ENCODE measurements around the gene TMEM43.

Gene TMEM43

GRCh38 chr3:14156843-14157561, 32.1 kb downstream of the TMEM43 start:
- Histone ChIP-seq H3K4me1 (ENCODE audit: control insufficient read depth in 1 of 2, insufficient read depth in 2 of 2, low read length in 2 of 2) (no peaks in the 10 kb centered on the region), H4K12ac (ENCODE audit: low read depth, low read length) (no peak overlapping the region), H2BK5ac (ENCODE audit: low read depth, low read length, poor library complexity) (no peak overlapping the region), H3K27me3 (ENCODE audit: insufficient read depth, low read length) (no peaks in the 10 kb centered on the region), H4K91ac (ENCODE audit: low read depth, low read length) (no peak overlapping the region), H3K4ac (ENCODE audit: low read depth, low read length) (no peak overlapping the region), H3K79me2 (ENCODE audit: control insufficient read depth, insufficient read depth, low read length, poor library complexity) (no peaks in the 10 kb centered on the region), H3K18ac (ENCODE audit: low read length) (no peak overlapping the region), H3K9me3 (ENCODE audit: insufficient read depth, low read depth, low read length) (peaks cover 2% of the 10 kb centered on the region), H2BK12ac (ENCODE audit: low read length) (no peak overlapping the region), H2BK120ac (ENCODE audit: insufficient read depth, low read length, poor library complexity) (no peak overlapping the region), H3K23ac (ENCODE audit: low read length) (no peak overlapping the region), H3K14ac (ENCODE audit: low read length) (no peak overlapping the region), H4K8ac (ENCODE audit: low read depth, low read length) (no peak overlapping the region), H3K4me3 (ENCODE audit: low read depth, low read length) (no peak overlapping the region), H3K79me1 (ENCODE audit: low read length) (no peaks in the 10 kb centered on the region), H3K9ac (ENCODE audit: low read length) (no peak overlapping the region), H2AFZ (ENCODE audit: insufficient read depth, low read length, poor library complexity) (no peak overlapping the region), H3K27ac (ENCODE audit: low read depth, low read length) (no peak overlapping the region), H3K4me2 (ENCODE audit: low read length) (no peak overlapping the region), H3K36me3 (ENCODE audit: control insufficient read depth in 1 of 2, insufficient read depth in 2 of 2, low read length in 2 of 2) (peaks cover 42 to 66% of the 10 kb centered on the region in 2 experiments), H2AK5ac (ENCODE audit: low read length) (no peak overlapping the region)
- no peak for DNase-seq
- WGBS (ENCODE audit: extremely low coverage, insufficient coverage, insufficient read length), result no CpG with 5 or more reads among the region's 13 CpGs

- Histone ChIP-seq H2AK5ac (ENCODE audit: low read length) (no peak overlapping the region), H3K4me3 (ENCODE audit: low read depth, low read length) (no peak overlapping the region), H3K27ac (ENCODE audit: low read depth, low read length) (no peak overlapping the region), H3K14ac (ENCODE audit: low read length) (no peak overlapping the region), H4K8ac (ENCODE audit: low read depth, low read length) (no peak overlapping the region), H2BK12ac (ENCODE audit: low read length) (no peak overlapping the region), H3K18ac (ENCODE audit: low read length) (no peak overlapping the region), H3K79me2 (ENCODE audit: control insufficient read depth, insufficient read depth, low read length, poor library complexity) (no peaks in the 10 kb centered on the region), H3K4ac (ENCODE audit: low read depth, low read length) (no peak overlapping the region), H2AFZ (ENCODE audit: insufficient read depth, low read length, poor library complexity) (no peak overlapping the region), H3K4me1 (ENCODE audit: control insufficient read depth in 1 of 2, insufficient read depth in 2 of 2, low read length in 2 of 2) (no peaks in the 10 kb centered on the region), H3K4me2 (ENCODE audit: low read length) (no peak overlapping the region), H2BK120ac (ENCODE audit: insufficient read depth, low read length, poor library complexity) (no peak overlapping the region), H3K27me3 (ENCODE audit: insufficient read depth, low read length) (no peaks in the 10 kb centered on the region), H3K23ac (ENCODE audit: low read length) (no peak overlapping the region), H3K9me3 (ENCODE audit: insufficient read depth, low read depth, low read length) (peaks cover 2% of the 10 kb centered on the region), H3K9ac (ENCODE audit: low read length) (no peak overlapping the region), H2BK5ac (ENCODE audit: low read depth, low read length, poor library complexity) (no peak overlapping the region), H3K36me3 (ENCODE audit: control insufficient read depth in 1 of 2, insufficient read depth in 2 of 2, low read length in 2 of 2) (peaks cover 34 to 57% of the 10 kb centered on the region in 2 experiments), H3K79me1 (ENCODE audit: low read length) (no peaks in the 10 kb centered on the region), H4K12ac (ENCODE audit: low read depth, low read length) (no peak overlapping the region), H4K91ac (ENCODE audit: low read depth, low read length) (no peak overlapping the region)
- no CpG with 5 or more reads among the region's 9 CpGs for WGBS (ENCODE audit: extremely low coverage, insufficient coverage, insufficient read length)
- no peak for DNase-seq
Observed at GRCh38 chr3:14157951-14158350, 33.1 kb downstream of the TMEM43 start.

GRCh38 chr3:14158370-14158769, 33.5 kb downstream of the TMEM43 start:
- H3K9ac ChIP-seq (ENCODE audit: low read length), result no peak overlapping the region
- no peak overlapping the region for H3K4ac ChIP-seq (ENCODE audit: low read depth, low read length)
- H3K79me1 ChIP-seq (ENCODE audit: low read length), result no peaks in the 10 kb centered on the region
- H3K14ac ChIP-seq (ENCODE audit: low read length), result no peak overlapping the region
- H3K4me3 ChIP-seq (ENCODE audit: low read depth, low read length), result no peak overlapping the region
- peaks cover 2% of the 10 kb centered on the region for H3K9me3 ChIP-seq (ENCODE audit: insufficient read depth, low read depth, low read length)
- no peak overlapping the region for H4K91ac ChIP-seq (ENCODE audit: low read depth, low read length)
- H2BK120ac ChIP-seq (ENCODE audit: insufficient read depth, low read length, poor library complexity), result no peak overlapping the region
- no peaks in the 10 kb centered on the region for H3K79me2 ChIP-seq (ENCODE audit: control insufficient read depth, insufficient read depth, low read length, poor library complexity)
- no peak for DNase-seq
- H2BK5ac ChIP-seq (ENCODE audit: low read depth, low read length, poor library complexity), result no peak overlapping the region
- no peak overlapping the region for H3K27ac ChIP-seq (ENCODE audit: low read depth, low read length)
- WGBS (ENCODE audit: extremely low coverage, insufficient coverage, insufficient read length), result no CpG with 5 or more reads among the region's 14 CpGs
- H3K4me1 ChIP-seq (ENCODE audit: control insufficient read depth in 1 of 2, insufficient read depth in 2 of 2, low read length in 2 of 2), result no peaks in the 10 kb centered on the region
- no peak overlapping the region for H2AFZ ChIP-seq (ENCODE audit: insufficient read depth, low read length, poor library complexity)
- H2AK5ac ChIP-seq (ENCODE audit: low read length), result no peak overlapping the region
- H3K36me3 ChIP-seq (ENCODE audit: control insufficient read depth in 1 of 2, insufficient read depth in 2 of 2, low read length in 2 of 2), result peaks cover 32 to 54% of the 10 kb centered on the region in 2 experiments
- H3K27me3 ChIP-seq (ENCODE audit: insufficient read depth, low read length), result no peaks in the 10 kb centered on the region
- no peak overlapping the region for H4K12ac ChIP-seq (ENCODE audit: low read depth, low read length)
- H3K18ac ChIP-seq (ENCODE audit: low read length), result no peak overlapping the region
- H3K23ac ChIP-seq (ENCODE audit: low read length), result no peak overlapping the region
- no peak overlapping the region for H2BK12ac ChIP-seq (ENCODE audit: low read length)
- H3K4me2 ChIP-seq (ENCODE audit: low read length), result no peak overlapping the region
- no peak overlapping the region for H4K8ac ChIP-seq (ENCODE audit: low read depth, low read length)

GRCh38 chr3:14159426-14159825, 34.6 kb downstream of the TMEM43 start:
- Histone ChIP-seq H3K23ac (ENCODE audit: low read length) (no peak overlapping the region), H3K14ac (ENCODE audit: low read length) (no peak overlapping the region), H3K4me1 (ENCODE audit: control insufficient read depth in 1 of 2, insufficient read depth in 2 of 2, low read length in 2 of 2) (no peaks in the 10 kb centered on the region), H3K36me3 (ENCODE audit: control insufficient read depth in 1 of 2, insufficient read depth in 2 of 2, low read length in 2 of 2) (peaks cover 32 to 48% of the 10 kb centered on the region in 2 experiments), H3K9me3 (ENCODE audit: insufficient read depth, low read depth, low read length) (peaks cover 2% of the 10 kb centered on the region), H2BK12ac (ENCODE audit: low read length) (no peak overlapping the region), H2AFZ (ENCODE audit: insufficient read depth, low read length, poor library complexity) (no peak overlapping the region), H3K79me2 (ENCODE audit: control insufficient read depth, insufficient read depth, low read length, poor library complexity) (no peaks in the 10 kb centered on the region), H2BK5ac (ENCODE audit: low read depth, low read length, poor library complexity) (no peak overlapping the region), H3K27me3 (ENCODE audit: insufficient read depth, low read length) (no peaks in the 10 kb centered on the region), H3K4ac (ENCODE audit: low read depth, low read length) (no peak overlapping the region), H4K91ac (ENCODE audit: low read depth, low read length) (no peak overlapping the region), H4K8ac (ENCODE audit: low read depth, low read length) (no peak overlapping the region), H3K27ac (ENCODE audit: low read depth, low read length) (no peak overlapping the region), H3K4me3 (ENCODE audit: low read depth, low read length) (no peak overlapping the region), H4K12ac (ENCODE audit: low read depth, low read length) (no peak overlapping the region), H2BK120ac (ENCODE audit: insufficient read depth, low read length, poor library complexity) (no peak overlapping the region), H3K9ac (ENCODE audit: low read length) (no peak overlapping the region), H3K18ac (ENCODE audit: low read length) (no peak overlapping the region), H3K79me1 (ENCODE audit: low read length) (no peaks in the 10 kb centered on the region), H3K4me2 (ENCODE audit: low read length) (no peak overlapping the region), H2AK5ac (ENCODE audit: low read length) (no peak overlapping the region)
- no CpG with 5 or more reads among the region's 8 CpGs for WGBS (ENCODE audit: extremely low coverage, insufficient coverage, insufficient read length)
- no peak for DNase-seq
